ENCODE data around the gene PPFIA3. TPM values are rescaled to one million over a fixed set of nuclear protein-coding genes. Genes with fewer than 3 reads are reported as not detected.

Gene PPFIA3
- total and polyA plus RNA-seq, 2 donors (not counting 1 experiment from before 2014, with no cell fraction given): 2.1 to 3.4 TPM

GRCh38 chr19:49165111-49165750, 45.9 kb downstream of the PPFIA3 start:
- H3K27ac Mint-ChIP-seq: no peak overlapping the region
- Histone ChIP-seq H3K4me2 (replicated peaks; ENCODE audit: low read depth, low read length, poor library complexity, severe bottlenecking) (no peak overlapping the region), H3K79me2 (ENCODE audit: control insufficient read depth, insufficient read depth, low read length) (no peaks in the 10 kb centered on the region), H3K4me1 (ENCODE audit: control insufficient read depth in 2 of 2, insufficient read depth in 2 of 2, low read length in 2 of 2) (no peaks in the 10 kb centered on the region), H2AFZ (ENCODE audit: insufficient read depth, low read depth, low read length, poor library complexity, severe bottlenecking) (no peak overlapping the region), H3K27me3 (replicated peaks in 1 of 4; ENCODE audit: control extremely low read depth in 1 of 4, control insufficient read depth in 3 of 4, insufficient read depth in 4 of 4, low read length in 3 of 4) (peaks cover 0 to 23% (median 0%) of the 10 kb centered on the region in 4 experiments), H3K4me3 (ENCODE audit: control extremely low read depth in 1 of 5, extremely low read depth in 1 of 5, insufficient read depth in 1 of 5, low read depth in 2 of 5, low read length in 4 of 5) (no peak overlapping the region), H4K20me1 (ENCODE audit: control insufficient read depth, insufficient read depth, low read length, poor library complexity, severe bottlenecking) (no peaks in the 10 kb centered on the region), H3K9ac (ENCODE audit: low read length) (no peak overlapping the region), H3K9me3 (ENCODE audit: control extremely low read depth in 1 of 3, control insufficient read depth in 2 of 3, insufficient read depth in 1 of 3, low read length in 2 of 3) (peaks cover 0 to 5% (median 0%) of the 10 kb centered on the region in 3 donors), H3K27ac (ENCODE audit: low read length in 2 of 2) (no peak overlapping the region), H3K36me3 (replicated peaks in 1 of 2; ENCODE audit: control extremely low read depth in 1 of 2, control insufficient read depth in 1 of 2, extremely low read depth in 1 of 2, insufficient read depth in 2 of 2, low read length in 1 of 2) (no peaks in the 10 kb centered on the region)
- peaks cover 20% of the 10 kb centered on the region for H3K27me3 Mint-ChIP-seq
- H3K9me3 Mint-ChIP-seq (ENCODE audit: insufficient read depth): no peaks in the 10 kb centered on the region
- TF ChIP-seq EZH2 (IDR thresholded peaks at IDR 0.05; ENCODE audit: borderline replicate concordance, insufficient read depth, low read depth, low read length, poor library complexity, severe bottlenecking) (no peak), CTCF (IDR thresholded peaks at IDR 0.05) (no peak)
- DNase-seq: no peak
- no peak overlapping the region for H3K4me3 Mint-ChIP-seq
- intact Hi-C loops (cut with micrococcal nuclease): no loop called here
- WGBS (ENCODE audit: insufficient coverage): 89% methylated on average over 17 of the region's 24 CpGs
- CTCF ChIA-PET: interaction anchor here (0.6 kb wide), 1 partner anchor 70 kb away, joined by 3 read pairs; no protein-coding TSS in a partner anchor
- POLR2A ChIA-PET: no interaction called here
- ATAC-seq (ENCODE audit: low read depth): no peak
- H3K4me1 Mint-ChIP-seq: no peaks in the 10 kb centered on the region

GRCh38 chr19:49165865-49166301, 46.5 kb downstream of the PPFIA3 start:
- peaks cover 0 to 18% (median 0%) of the 10 kb centered on the region in 4 experiments for H3K27me3 ChIP-seq (replicated peaks in 1 of 4; ENCODE audit: control extremely low read depth in 1 of 4, control insufficient read depth in 3 of 4, insufficient read depth in 4 of 4, low read length in 3 of 4)
- H2AFZ ChIP-seq (ENCODE audit: insufficient read depth, low read depth, low read length, poor library complexity, severe bottlenecking): no peak overlapping the region
- no peak overlapping the region for H3K4me3 Mint-ChIP-seq
- intact Hi-C loops (cut with micrococcal nuclease): no loop called here
- peaks cover 14% of the 10 kb centered on the region for H3K27me3 Mint-ChIP-seq
- H3K9ac ChIP-seq (ENCODE audit: low read length): no peak overlapping the region
- H3K36me3 ChIP-seq (replicated peaks in 1 of 2; ENCODE audit: control extremely low read depth in 1 of 2, control insufficient read depth in 1 of 2, extremely low read depth in 1 of 2, insufficient read depth in 2 of 2, low read length in 1 of 2): no peaks in the 10 kb centered on the region
- no peaks in the 10 kb centered on the region for H3K9me3 Mint-ChIP-seq (ENCODE audit: insufficient read depth)
- H3K4me2 ChIP-seq (replicated peaks; ENCODE audit: low read depth, low read length, poor library complexity, severe bottlenecking): no peak overlapping the region
- no peak overlapping the region for H3K27ac Mint-ChIP-seq
- WGBS (ENCODE audit: insufficient coverage): 89% methylated on average over 30 of the region's 30 CpGs
- DNase-seq (no peak), ATAC-seq (ENCODE audit: low read depth) (no peak)
- CTCF ChIA-PET: interaction anchor here (0.6 kb wide), 1 partner anchor 71 kb away, joined by 3 read pairs; no protein-coding TSS in a partner anchor
- no peak overlapping the region for H3K4me3 ChIP-seq (ENCODE audit: control extremely low read depth in 1 of 5, extremely low read depth in 1 of 5, insufficient read depth in 1 of 5, low read depth in 2 of 5, low read length in 4 of 5)
- no peaks in the 10 kb centered on the region for H3K79me2 ChIP-seq (ENCODE audit: control insufficient read depth, insufficient read depth, low read length)
- no peaks in the 10 kb centered on the region for H3K4me1 ChIP-seq (ENCODE audit: control insufficient read depth in 2 of 2, insufficient read depth in 2 of 2, low read length in 2 of 2)
- H4K20me1 ChIP-seq (ENCODE audit: control insufficient read depth, insufficient read depth, low read length, poor library complexity, severe bottlenecking): no peaks in the 10 kb centered on the region
- TF ChIP-seq EZH2 (IDR thresholded peaks at IDR 0.05; ENCODE audit: borderline replicate concordance, insufficient read depth, low read depth, low read length, poor library complexity, severe bottlenecking): no peak
- TF ChIP-seq CTCF (IDR thresholded peaks at IDR 0.05): no peak
- H3K27ac ChIP-seq (ENCODE audit: low read length in 2 of 2): no peak overlapping the region
- POLR2A ChIA-PET: no interaction called here
- H3K4me1 Mint-ChIP-seq: no peaks in the 10 kb centered on the region
- no peaks in the 10 kb centered on the region for H3K9me3 ChIP-seq (ENCODE audit: control extremely low read depth in 1 of 3, control insufficient read depth in 2 of 3, insufficient read depth in 1 of 3, low read length in 2 of 3)
